Natural killer cell (primary cell): ENCODE measurements around the gene E4F1. TPM values are rescaled to one million over a fixed set of nuclear protein-coding genes. Genes with fewer than 3 reads are reported as not detected.

Experiments
- ATAC-seq, 3 donors: fragments of 150-1000 bp in 2 of 3; fragments of 200-7000 bp in 1 of 3; cut with Tn5 transposase; 1 replicate in 1 of 3; 2 replicates in 2 of 3; pipeline ENCODE4 v1.10.0; 2021; ENCODE audit warnings: mild to moderate bottlenecking in 2 of 3, moderate library complexity in 2 of 3
- DNase-seq, 2 donors: peaks; one replicate each; pipeline versions ENCODE4 v3.0.0 to v3.0.0-alpha.2; 2013 to 2021; ENCODE audit warnings: mixed read lengths in 1 of 2
- H3K27ac ChIP-seq: one replicate; pipeline ENCODE4 v1.5.1; 2013; ENCODE audit warnings: mild to moderate bottlenecking, low read length
- H3K27me3 ChIP-seq: one replicate; pipeline ENCODE4 v1.6.1; 2013; ENCODE audit warnings: low read length; ENCODE audit not compliant: control insufficient read depth, insufficient read depth
- H3K36me3 ChIP-seq: one replicate; pipeline ENCODE4 v1.6.1; 2013; ENCODE audit warnings: low read length; ENCODE audit not compliant: control insufficient read depth, insufficient read depth
- H3K4me1 ChIP-seq: one replicate; pipeline ENCODE4 v1.6.1; 2013; ENCODE audit warnings: low read length; ENCODE audit not compliant: control insufficient read depth, insufficient read depth
- H3K4me3 ChIP-seq: one replicate; pipeline ENCODE4 v1.5.1; 2013; ENCODE audit warnings: low read length
- H3K9me3 ChIP-seq: one replicate; pipeline ENCODE4 v1.6.1; 2013; ENCODE audit warnings: low read length; ENCODE audit not compliant: control insufficient read depth, insufficient read depth
- H3K27ac Mint-ChIP-seq, 2 donors: one replicate each; pipeline ENCODE4 v1.8.0; 2022; ENCODE audit warnings: mild to moderate bottlenecking in 2 of 2, mixed read lengths in 2 of 2, moderate library complexity in 1 of 2
- H3K27me3 Mint-ChIP-seq, 2 donors: one replicate each; pipeline ENCODE4 v1.8.0; 2022; ENCODE audit warnings: low read depth in 2 of 2, mixed read lengths in 2 of 2
- H3K36me3 Mint-ChIP-seq: one replicate; pipeline ENCODE4 v1.8.0; 2022; ENCODE audit warnings: mixed read lengths
- H3K4me1 Mint-ChIP-seq, 2 donors: one replicate each; pipeline ENCODE4 v1.8.0; 2022; ENCODE audit warnings: mixed read lengths in 2 of 2
- H3K4me3 Mint-ChIP-seq: one replicate; pipeline ENCODE4 v1.8.0; 2022; ENCODE audit warnings: mild to moderate bottlenecking, moderate library complexity, mixed read lengths
- H3K9me3 Mint-ChIP-seq, 2 donors: one replicate each; pipeline ENCODE4 v1.8.0; 2022; ENCODE audit warnings: mixed read lengths in 2 of 2
- CTCF ChIP-seq: fragments of 200-600 bp; IDR thresholded peaks from one replicate; pipeline ENCODE4 v1.8.0; 2022; ENCODE audit warnings: antibody characterized with exemption
- WGBS: methylation state at CpG from one replicate; pipeline ENCODE4 v1.1.7; 2013; ENCODE audit warnings: missing lambda C conversion rate; ENCODE audit not compliant: insufficient coverage; 5-methylcytosine and 5-hydroxymethylcytosine counted together
- intact Hi-C: fragments of 100-400 bp; cut with micrococcal nuclease; formaldehyde crosslinking; loops from one replicate; pipeline ENCODE4 v1.14.2; 2022
- total RNA-seq, 4 donors: library from RNA; stranded (reverse); fragments of 120-200 nt in 1 of 4; gene quantifications; one replicate each; pipeline versions ENCODE4 v1.2.3 to v1.2.4, GENCODE V29; 2013 to 2022

The E4F1 gene
- total RNA-seq, 3 donors from 2014 or later (not counting 1 experiment from before 2014, with no cell fraction given), result 43.6 to 45.7 (median 45.7) TPM

- Histone ChIP-seq H3K27me3 (no peaks in the 10 kb centered on the region), H3K4me3 (no peak overlapping the region), H3K9me3 (no peaks in the 10 kb centered on the region), H3K27ac (no peak overlapping the region), H3K36me3 (no peaks in the 10 kb centered on the region), H3K4me1 (no peaks in the 10 kb centered on the region)
- H3K9me3 Mint-ChIP-seq, result no peaks in the 10 kb centered on the region
- no peak overlapping the region for H3K27ac Mint-ChIP-seq
- H3K4me1 Mint-ChIP-seq, result peaks cover 0 to 6% of the 10 kb centered on the region in 2 donors
- WGBS, result 90% methylated on average over 19 of the region's 19 CpGs
- intact Hi-C loops, result no loop called here
- H3K4me3 Mint-ChIP-seq, result no peak overlapping the region
- no peak for TF ChIP-seq CTCF
- DNase-seq (no peak), ATAC-seq (no peak)
- no peaks in the 10 kb centered on the region for H3K27me3 Mint-ChIP-seq
- no peaks in the 10 kb centered on the region for H3K36me3 Mint-ChIP-seq
Observed at GRCh38 chr16:2184346-2184745, 39.0 kb upstream of the E4F1 start.

- H3K36me3 Mint-ChIP-seq, result no peaks in the 10 kb centered on the region
- no peak for TF ChIP-seq CTCF
- H3K4me1 Mint-ChIP-seq, result peaks cover 0 to 6% of the 10 kb centered on the region in 2 donors
- no peaks in the 10 kb centered on the region for H3K27me3 Mint-ChIP-seq
- intact Hi-C loops, result no loop called here
- no peak overlapping the region for H3K4me3 Mint-ChIP-seq
- Histone ChIP-seq H3K27me3 (no peaks in the 10 kb centered on the region), H3K4me3 (no peak overlapping the region), H3K9me3 (no peaks in the 10 kb centered on the region), H3K36me3 (no peaks in the 10 kb centered on the region), H3K27ac (no peak overlapping the region), H3K4me1 (no peaks in the 10 kb centered on the region)
- no peak for ATAC-seq
- 91% methylated on average over 20 of the region's 20 CpGs for WGBS
- DNase-seq, result no peak
- H3K9me3 Mint-ChIP-seq, result no peaks in the 10 kb centered on the region
- no peak overlapping the region for H3K27ac Mint-ChIP-seq
Observed at GRCh38 chr16:2184962-2185361, 38.4 kb upstream of the E4F1 start.

- H3K27me3 ChIP-seq, result no peaks in the 10 kb centered on the region
- no peaks in the 10 kb centered on the region for H3K36me3 Mint-ChIP-seq
- no peak overlapping the region for H3K27ac Mint-ChIP-seq
- DNase-seq, result no peak
- no peaks in the 10 kb centered on the region for H3K36me3 ChIP-seq
- 90% methylated on average over 13 of the region's 13 CpGs for WGBS
- no peak overlapping the region for H3K4me3 ChIP-seq
- no peaks in the 10 kb centered on the region for H3K9me3 ChIP-seq
- no peaks in the 10 kb centered on the region for H3K4me1 ChIP-seq
- no peak for TF ChIP-seq CTCF
- no peak overlapping the region for H3K4me3 Mint-ChIP-seq
- H3K27me3 Mint-ChIP-seq, result no peaks in the 10 kb centered on the region
- no peak for ATAC-seq
- H3K27ac ChIP-seq, result no peak overlapping the region
- no peaks in the 10 kb centered on the region for H3K9me3 Mint-ChIP-seq
- peaks cover 0 to 6% of the 10 kb centered on the region in 2 donors for H3K4me1 Mint-ChIP-seq
- intact Hi-C loops, result no loop called here
Observed at GRCh38 chr16:2186064-2186463, 37.3 kb upstream of the E4F1 start.

GRCh38 chr16:2186505-2186904 lies 36.9 kb upstream of the E4F1 start:
- no peak overlapping the region for H3K4me3 Mint-ChIP-seq
- peaks cover 0 to 6% of the 10 kb centered on the region in 2 donors for H3K4me1 Mint-ChIP-seq
- TF ChIP-seq CTCF, result no peak
- H3K36me3 ChIP-seq, result no peaks in the 10 kb centered on the region
- DNase-seq (no peak), ATAC-seq (no peak)
- no peaks in the 10 kb centered on the region for H3K27me3 Mint-ChIP-seq
- WGBS, result 93% methylated on average over 20 of the region's 20 CpGs
- H3K4me3 ChIP-seq, result no peak overlapping the region
- H3K36me3 Mint-ChIP-seq, result no peaks in the 10 kb centered on the region
- H3K9me3 ChIP-seq, result no peaks in the 10 kb centered on the region
- H3K9me3 Mint-ChIP-seq, result no peaks in the 10 kb centered on the region
- no peaks in the 10 kb centered on the region for H3K4me1 ChIP-seq
- H3K27ac ChIP-seq, result no peak overlapping the region
- H3K27me3 ChIP-seq, result no peaks in the 10 kb centered on the region
- intact Hi-C loops, result no loop called here
- H3K27ac Mint-ChIP-seq, result no peak overlapping the region
